Measurements from ENCODE around the gene MAMDC2.

MAMDC2 gene

GRCh38 chr9:70066418-70066817 is 22.8 kb downstream of the MAMDC2 start:
- no peak overlapping the region for H3K27ac ChIP-seq
- POLR2A ChIA-PET (ENCODE audit: low non-redundant PET), result no interaction called here
- no peak for TF ChIP-seq CTCF (conservative IDR thresholded peaks at IDR 0.05; ENCODE audit: low read depth)
- CTCF ChIA-PET, result interaction anchor here (0.9 to 1.5 kb wide), 2 partner anchors 9 to 16 kb away, joined by 3 to 6 read pairs; no protein-coding TSS in a partner anchor
- DNase-seq (ENCODE audit: low spot score), result no peak

GRCh38 chr9:70066874-70067273 is 23.2 kb downstream of the MAMDC2 start:
- CTCF ChIA-PET, result interaction anchor here (0.9 to 1.5 kb wide), 2 partner anchors 9 to 16 kb away, joined by 3 to 6 read pairs; no protein-coding TSS in a partner anchor
- no peak for TF ChIP-seq CTCF (conservative IDR thresholded peaks at IDR 0.05; ENCODE audit: low read depth)
- H3K27ac ChIP-seq, result no peak overlapping the region
- POLR2A ChIA-PET (ENCODE audit: low non-redundant PET), result no interaction called here
- DNase-seq (ENCODE audit: low spot score), result no peak

- TF ChIP-seq CTCF (conservative IDR thresholded peaks at IDR 0.05; ENCODE audit: low read depth), result no peak
- CTCF ChIA-PET, result interaction anchor here (0.6 to 1.3 kb wide), 2 partner anchors 16 to 67 kb away, joined by 3 read pairs; no protein-coding TSS in a partner anchor
- no peak for DNase-seq (ENCODE audit: low spot score)
- POLR2A ChIA-PET (ENCODE audit: low non-redundant PET), result no interaction called here
- H3K27ac ChIP-seq, result no peak overlapping the region
Measured at GRCh38 chr9:70069704-70070103, 26.1 kb downstream of the MAMDC2 start.

- POLR2A ChIA-PET (ENCODE audit: low non-redundant PET), result no interaction called here
- no peak for TF ChIP-seq CTCF (conservative IDR thresholded peaks at IDR 0.05; ENCODE audit: low read depth)
- CTCF ChIA-PET, result interaction anchor here (0.8 kb wide), 1 partner anchor 38 kb away, joined by 3 read pairs; no protein-coding TSS in a partner anchor
- no peak for DNase-seq (ENCODE audit: low spot score)
- H3K27ac ChIP-seq, result no peak overlapping the region
Measured at GRCh38 chr9:70073193-70073592, 29.5 kb downstream of the MAMDC2 start.

- TF ChIP-seq CTCF (conservative IDR thresholded peaks at IDR 0.05; ENCODE audit: low read depth), result no peak
- no peak for DNase-seq (ENCODE audit: low spot score)
- H3K27ac ChIP-seq, result no peak overlapping the region
- CTCF ChIA-PET, result interaction anchor here (0.7 kb wide), 1 partner anchor 102 kb away, joined by 3 read pairs; no protein-coding TSS in a partner anchor
- POLR2A ChIA-PET (ENCODE audit: low non-redundant PET), result no interaction called here
Measured at GRCh38 chr9:70073756-70074155, 30.1 kb downstream of the MAMDC2 start.

GRCh38 chr9:70076678-70077077 is 33.0 kb downstream of the MAMDC2 start:
- no peak for TF ChIP-seq CTCF (conservative IDR thresholded peaks at IDR 0.05; ENCODE audit: low read depth)
- H3K27ac ChIP-seq, result no peak overlapping the region
- CTCF ChIA-PET, result no interaction called here
- no peak for DNase-seq (ENCODE audit: low spot score)
- POLR2A ChIA-PET (ENCODE audit: low non-redundant PET), result no interaction called here
